IMR-90 (cell line): Measurements from ENCODE around the gene HDAC3. TPM values are rescaled to one million over a fixed set of nuclear protein-coding genes. Genes with fewer than 3 reads are reported as not detected.
A peak's percentile ranks its signal among the peaks of the same experiment; 100 is the strongest.

Experiments
- ATAC-seq: fragments of 200-7000 bp; cut with Tn5 transposase; 2 replicates; pipeline ENCODE4 v1.9.1; 2020; ENCODE audit warnings: low read depth, mild to moderate bottlenecking, moderate library complexity
- BruUV-seq: library from RNA; stranded (reverse); fragments of 400-500 nt; replicated peaks from 2 replicates; lab custom pipeline; 2021; lab: Mats Ljungman, UMichigan
- CTCF ChIA-PET: fragments of 300-600 bp; formaldehyde crosslinking; extraction: SDS; loops from one replicate; lab custom pipeline; 2021; ENCODE audit warnings: antibody characterized with exemption; lab: Yijun Ruan, JAX
- POLR2A ChIA-PET: fragments of 300-600 bp; sonication (Branson Sonifier 250); formaldehyde crosslinking; loops from one replicate; lab custom pipeline; 2022; ENCODE audit warnings: antibody characterized with exemption; ENCODE audit not compliant: unreplicated experiment; lab: Charles Lee
- DNase-seq: peaks from one replicate; pipeline ENCODE4 v3.0.0; 2013
- H2AFZ ChIP-seq: replicated peaks from 2 replicates; pipeline ENCODE3; 2013; ENCODE audit warnings: low read length, mild to moderate bottlenecking; ENCODE audit not compliant: poor library complexity
- H2AK5ac ChIP-seq: 2 replicates; pipeline ENCODE4 v1.6.1; 2013; ENCODE audit warnings: low read depth, low read length, inconsistent platforms
- H2AK9ac ChIP-seq: replicated peaks from 2 replicates; pipeline ENCODE3; 2013; ENCODE audit warnings: mild to moderate bottlenecking, low read depth, low read length, moderate library complexity; ENCODE audit not compliant: poor library complexity
- H2BK120ac ChIP-seq: 2 replicates; pipeline ENCODE4 v1.6.1; 2013; ENCODE audit warnings: low read depth, low read length, inconsistent platforms
- H2BK15ac ChIP-seq: 3 replicates; pipeline ENCODE4 v1.6.1; 2013; ENCODE audit warnings: low read depth, low read length, inconsistent platforms
- H2BK20ac ChIP-seq: 2 replicates; pipeline ENCODE4 v1.6.1; 2013; ENCODE audit warnings: low read depth, mild to moderate bottlenecking, inconsistent platforms, low read length, moderate library complexity
- H2BK5ac ChIP-seq: 2 replicates; pipeline ENCODE4 v1.6.1; 2013; ENCODE audit warnings: mild to moderate bottlenecking, low read depth, low read length, inconsistent platforms; ENCODE audit not compliant: poor library complexity, severe bottlenecking
- H3K14ac ChIP-seq: replicated peaks from 2 replicates; pipeline ENCODE4 v1.6.1; 2013; ENCODE audit warnings: low read depth, low read length, inconsistent platforms
- H3K18ac ChIP-seq: 2 replicates; pipeline ENCODE4 v1.6.1; 2013; ENCODE audit warnings: low read depth, low read length, control low read depth
- H3K23ac ChIP-seq: 2 replicates; pipeline ENCODE4 v1.6.1; 2013; ENCODE audit warnings: low read depth, low read length, inconsistent platforms
- H3K27ac ChIP-seq: 2 replicates; pipeline ENCODE4 v1.5.1; 2013; ENCODE audit warnings: mild to moderate bottlenecking, control low read depth, low read length; ENCODE audit not compliant: insufficient read depth
- H3K27me3 ChIP-seq: 2 replicates; pipeline ENCODE4 v1.6.1; 2013; ENCODE audit warnings: low read length; ENCODE audit not compliant: control insufficient read depth, insufficient read depth
- H3K36me3 ChIP-seq: 2 replicates; pipeline ENCODE4 v1.6.1; 2013; ENCODE audit warnings: low read length, mixed read lengths; ENCODE audit not compliant: control insufficient read depth, insufficient read depth
- H3K4ac ChIP-seq: 2 replicates; pipeline ENCODE4 v1.6.1; 2013; ENCODE audit warnings: low read depth, low read length, inconsistent platforms
- H3K4me1 ChIP-seq: 2 replicates; pipeline ENCODE4 v1.6.1; 2013; ENCODE audit warnings: low read length, mixed read lengths; ENCODE audit not compliant: control insufficient read depth, insufficient read depth
- H3K4me2 ChIP-seq: 2 replicates; pipeline ENCODE4 v1.6.1; 2013; ENCODE audit warnings: low read depth, mild to moderate bottlenecking, control low read depth, low read length, moderate library complexity
- H3K4me3 ChIP-seq: 2 replicates; pipeline ENCODE4 v1.5.1; 2013; ENCODE audit warnings: low read depth, mild to moderate bottlenecking, control low read depth, low read length, moderate library complexity; ENCODE audit not compliant: insufficient read depth
- H3K56ac ChIP-seq: 2 replicates; pipeline ENCODE4 v1.6.1; 2013; ENCODE audit warnings: low read length, inconsistent platforms; ENCODE audit not compliant: insufficient read depth; ENCODE audit errors: extremely low read depth
- H3K79me1 ChIP-seq, 2 experiments: 2 replicates each; pipeline ENCODE4 v1.6.1; 2013; ENCODE audit warnings: low read length in 2 of 2, inconsistent platforms in 1 of 2, low read depth in 1 of 2
- H3K9ac ChIP-seq: 2 replicates; pipeline ENCODE4 v1.6.1; 2013; ENCODE audit warnings: low read depth, low read length, control low read depth
- H3K9me1 ChIP-seq: 2 replicates; pipeline ENCODE4 v1.6.1; 2013; ENCODE audit warnings: low read length, inconsistent platforms; ENCODE audit not compliant: insufficient read depth
- H3K9me3 ChIP-seq: 2 replicates; pipeline ENCODE4 v1.6.1; 2013; ENCODE audit warnings: low read length; ENCODE audit not compliant: control insufficient read depth, insufficient read depth
- H4K20me1 ChIP-seq: 2 replicates; pipeline ENCODE4 v1.6.1; 2013; ENCODE audit warnings: low read length, inconsistent platforms; ENCODE audit not compliant: insufficient read depth
- H4K5ac ChIP-seq: 2 replicates; pipeline ENCODE4 v1.6.1; 2013; ENCODE audit warnings: mild to moderate bottlenecking, low read depth, low read length, control low read depth
- H4K8ac ChIP-seq, 2 experiments: 2 replicates each; pipeline ENCODE4 v1.6.1; 2013; ENCODE audit warnings: low read depth in 2 of 2, low read length in 2 of 2, control low read depth in 1 of 2, inconsistent platforms in 1 of 2
- H4K91ac ChIP-seq: 2 replicates; pipeline ENCODE4 v1.6.1; 2013; ENCODE audit warnings: low read depth, low read length, inconsistent platforms; ENCODE audit not compliant: insufficient read depth
- CEBPB ChIP-seq: IDR thresholded peaks from 2 replicates; pipeline ENCODE4 v1.6.1; 2012; ENCODE audit warnings: low read depth, low read length, improper control_type of control experiment
- CHD1 ChIP-seq: IDR thresholded peaks from 2 replicates; pipeline ENCODE4 v1.6.1; 2012; ENCODE audit warnings: low read depth, low read length, improper control_type of control experiment
- MXI1 ChIP-seq: IDR thresholded peaks from 2 replicates; pipeline ENCODE4 v1.6.1; 2012; ENCODE audit warnings: low read depth, mild to moderate bottlenecking, low read length, moderate library complexity, borderline replicate concordance
- POLR2A ChIP-seq: IDR thresholded peaks from 2 replicates; pipeline ENCODE4 v1.6.1; 2012; ENCODE audit warnings: mild to moderate bottlenecking, low read depth, low read length
- RFX5 ChIP-seq: IDR thresholded peaks from 2 replicates; pipeline ENCODE4 v1.8.0; 2012; ENCODE audit warnings: low read depth, mild to moderate bottlenecking, low read length, moderate library complexity
- WGBS, 2 experiments: methylation state at CpG; one replicate each; pipeline versions ENCODE4 v1.1.5 to v1.1.7; 2013; ENCODE audit warnings: missing lambda C conversion rate in 2 of 2; ENCODE audit not compliant: insufficient read length in 1 of 2; ENCODE audit errors: extremely low coverage in 2 of 2; 5-methylcytosine and 5-hydroxymethylcytosine counted together
- dilution Hi-C: fragments of 300-500 bp; cut with HindIII; formaldehyde crosslinking; loops from one replicate; pipeline ENCODE4 v1.14.3; 2018; ENCODE audit warnings: low sequenced_read_pairs; ENCODE audit not compliant: unreplicated experiment
- in situ Hi-C: fragments of 300-500 bp; cut with MboI; formaldehyde crosslinking; loops from 3 replicates; pipeline ENCODE4 v1.14.3; 2019; ENCODE audit warnings: low sequenced_read_pairs, inconsistent platforms, mixed read lengths
- intact Hi-C: fragments of 100-400 bp; cut with micrococcal nuclease; formaldehyde crosslinking; loops from 2 replicates; pipeline ENCODE4 v1.10.0; 2022
- polyA plus RNA-seq, 3 experiments: library from polyadenylated mRNA; depleted of rRNA; stranded (reverse); fragments of >200 nt; gene quantifications; 2 replicates each; pipeline ENCODE4 v1.2.3, GENCODE V29; 2012; ENCODE audit warnings: low replicate concordance in 1 of 3
- total RNA-seq: library from RNA; depleted of rRNA; stranded (reverse); fragments of >200 nt; gene quantifications from 2 replicates; pipeline ENCODE4 v1.2.3, GENCODE V29; 2012

Gene HDAC3
- total and polyA plus RNA-seq, 2 of the 4 experiments (the other 2 are of a cell fraction), result 84.2 to 89.7 TPM

DNA sequence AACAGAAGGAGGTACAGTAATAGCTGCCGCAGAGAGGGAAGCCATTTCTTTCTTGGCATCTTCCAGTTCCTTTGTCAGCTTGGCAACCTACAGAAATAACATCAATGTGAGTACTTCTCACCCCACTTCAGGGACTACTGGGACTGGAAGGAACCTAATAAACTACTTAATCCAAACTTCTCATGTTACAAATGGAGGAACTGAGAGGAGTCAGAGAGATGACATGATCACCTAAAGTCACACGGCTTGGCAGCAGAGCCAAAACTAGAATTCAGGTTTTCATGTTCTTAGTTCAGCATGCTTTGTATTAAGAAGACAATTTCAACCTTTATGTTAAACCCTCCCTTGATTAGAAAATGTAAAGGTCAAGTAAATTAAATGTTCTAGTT, 62.5 kb downstream of the HDAC3 start:
- H3K14ac ChIP-seq, result no peak overlapping the region
- BruUV-seq, result no TSS peak
- no peaks in the 10 kb centered on the region for H3K9me3 ChIP-seq
- peaks cover 21% of the 10 kb centered on the region for H3K36me3 ChIP-seq
- H3K4me1 ChIP-seq, result no peaks in the 10 kb centered on the region
- POLR2A ChIA-PET, result no interaction called here
- no peak overlapping the region for H2BK120ac ChIP-seq
- ATAC-seq, result peak; percentile 29; the same call in 1 of the 2 replicates
- no peak overlapping the region for H2AK9ac ChIP-seq
- H2BK15ac ChIP-seq, result no peak overlapping the region
- peak; percentile 19 for DNase-seq
- no peak overlapping the region for H4K8ac ChIP-seq
- no peaks in the 10 kb centered on the region for H3K27me3 ChIP-seq
- CTCF ChIA-PET, result no interaction called here
- no peak overlapping the region for H3K23ac ChIP-seq
- H3K4me3 ChIP-seq, result no peak overlapping the region
- intact Hi-C loops (no loop called here), dilution Hi-C loops (no loop called here), in situ Hi-C loops (no loop called here)
- no CpG with 5 or more reads among the region's 2 CpGs for whole genome bisulfite sequencing, 2 experiments
- no peak overlapping the region for H3K56ac ChIP-seq
- H2AK5ac ChIP-seq, result no peak overlapping the region
- H2BK5ac ChIP-seq, result no peak overlapping the region
- H4K5ac ChIP-seq, result no peak overlapping the region
- H3K27ac ChIP-seq, result no peak overlapping the region
- H3K18ac ChIP-seq, result no peak overlapping the region
- H2BK20ac ChIP-seq, result no peak overlapping the region
- no peaks in the 10 kb centered on the region for H3K9me1 ChIP-seq
- H4K91ac ChIP-seq, result no peak overlapping the region
- no peaks in the 10 kb centered on the region for H4K20me1 ChIP-seq
- TF ChIP-seq RFX5, result no peak
- TF ChIP-seq MXI1, result no peak
- TF ChIP-seq CHD1, result no peak
- no peak for TF ChIP-seq POLR2A
- TF ChIP-seq CEBPB, result no peak
- no peaks in the 10 kb centered on the region; a peak in 1 of 4 replicates for H3K79me1 ChIP-seq
- H3K9ac ChIP-seq, result no peak overlapping the region
- H2AFZ ChIP-seq, result no peak overlapping the region
- H3K4me2 ChIP-seq, result no peak overlapping the region
- no peak overlapping the region for H3K4ac ChIP-seq
